KMS-11 (cell line): ENCODE results near the gene NSG2.
"Not testable (repeated sequence)": the region's sequence is repeated elsewhere in the genome, so short reads cannot be mapped to it uniquely, and the experiment has no call there.

ENCODE experiments used
- H2AFZ ChIP-seq: fragments of 200-600 bp; sonication (generic); 2 replicates; pipeline ENCODE4 v1.6.1; 2016; ENCODE audit warnings: antibody characterized with exemption, mixed run types, low read depth
- H3K27ac ChIP-seq: fragments of 200-600 bp; sonication (generic); 2 replicates; pipeline ENCODE4 v1.6.1; 2016; ENCODE audit warnings: mild to moderate bottlenecking, mixed run types
- H3K27me3 ChIP-seq: fragments of 200-600 bp; sonication (generic); 2 replicates; pipeline ENCODE4 v1.6.1; 2017; ENCODE audit warnings: mild to moderate bottlenecking, low read depth, mixed run types, moderate library complexity; ENCODE audit not compliant: insufficient read depth
- H3K36me3 ChIP-seq: fragments of 200-600 bp; sonication (generic); 2 replicates; pipeline ENCODE4 v1.6.1; 2017; ENCODE audit warnings: mild to moderate bottlenecking, mixed run types; ENCODE audit not compliant: insufficient read depth
- H3K4me1 ChIP-seq: fragments of 200-600 bp; sonication (generic); 2 replicates; pipeline ENCODE4 v1.6.1; 2016; ENCODE audit warnings: mild to moderate bottlenecking, low read depth, mixed run types; ENCODE audit not compliant: poor library complexity, severe bottlenecking
- H3K4me2 ChIP-seq: fragments of 200-600 bp; sonication (generic); 2 replicates; pipeline ENCODE4 v1.7.0; 2016; ENCODE audit warnings: mild to moderate bottlenecking, mixed run types
- H3K4me3 ChIP-seq: fragments of 200-600 bp; sonication (generic); IDR thresholded peaks from 2 replicates; pipeline ENCODE4 v1.6.1; 2017; ENCODE audit warnings: low read depth, low read length, mixed read lengths; ENCODE audit not compliant: insufficient read depth
- H3K79me2 ChIP-seq: fragments of 200-600 bp; sonication (generic); 2 replicates; pipeline ENCODE4 v1.6.1; 2016; ENCODE audit warnings: low read depth, mixed run types; ENCODE audit not compliant: insufficient read depth
- H3K9ac ChIP-seq: fragments of 200-600 bp; sonication (generic); 2 replicates; pipeline ENCODE4 v1.6.1; 2016; ENCODE audit warnings: mild to moderate bottlenecking, mixed run types
- H4K20me1 ChIP-seq: fragments of 200-600 bp; sonication (generic); 2 replicates; pipeline ENCODE4 v1.6.1; 2016; ENCODE audit warnings: mild to moderate bottlenecking, mixed run types; ENCODE audit not compliant: insufficient read depth
- CTCF ChIP-seq: fragments of 200-600 bp; sonication (generic); conservative IDR thresholded peaks from 2 replicates; pipeline ENCODE4 v1.6.1; 2017; ENCODE audit warnings: low read depth, mild to moderate bottlenecking, antibody characterized with exemption, low read length, moderate library complexity, mixed read lengths

NSG2 gene

GRCh38 chr5:174100490-174100889 lies 55.0 kb downstream of the NSG2 start:
- no peak overlapping the region for H3K27ac ChIP-seq
- no peak overlapping the region for H3K4me3 ChIP-seq
- H3K4me2 ChIP-seq: no peak overlapping the region
- H2AFZ ChIP-seq: no peak overlapping the region
- H3K4me1 ChIP-seq: no peaks in the 10 kb centered on the region
- H3K79me2 ChIP-seq: no peaks in the 10 kb centered on the region
- no peaks in the 10 kb centered on the region for H3K27me3 ChIP-seq
- H4K20me1 ChIP-seq: no peaks in the 10 kb centered on the region
- no peaks in the 10 kb centered on the region for H3K36me3 ChIP-seq
- H3K9ac ChIP-seq: no peak overlapping the region
- no peak for TF ChIP-seq CTCF

GRCh38 chr5:174101195-174101730 lies 55.8 kb downstream of the NSG2 start:
- Histone ChIP-seq H3K27ac (no peak overlapping the region), H3K9ac (no peak overlapping the region), H3K36me3 (no peaks in the 10 kb centered on the region), H3K4me2 (no peak overlapping the region), H3K27me3 (no peaks in the 10 kb centered on the region), H3K4me1 (no peaks in the 10 kb centered on the region), H3K4me3 (no peak overlapping the region), H2AFZ (no peak overlapping the region), H3K79me2 (no peaks in the 10 kb centered on the region), H4K20me1 (no peaks in the 10 kb centered on the region)
- no peak for TF ChIP-seq CTCF

- not testable (repeated sequence) for H4K20me1 ChIP-seq, H3K27ac ChIP-seq, H3K27me3 ChIP-seq, H3K4me2 ChIP-seq, H3K79me2 ChIP-seq, H3K36me3 ChIP-seq, H3K4me1 ChIP-seq, H3K9ac ChIP-seq, H2AFZ ChIP-seq, H3K4me3 ChIP-seq
Measured at GRCh38 chr5:174102574-174102973, 57.1 kb downstream of the NSG2 start.

GRCh38 chr5:174106997-174107655 lies 61.6 kb downstream of the NSG2 start:
- Histone ChIP-seq H3K4me2 (no peak overlapping the region), H3K27me3 (no peaks in the 10 kb centered on the region), H3K79me2 (no peaks in the 10 kb centered on the region), H3K4me3 (no peak overlapping the region), H4K20me1 (no peaks in the 10 kb centered on the region), H2AFZ (no peak overlapping the region), H3K4me1 (no peaks in the 10 kb centered on the region), H3K9ac (no peak overlapping the region), H3K36me3 (no peaks in the 10 kb centered on the region), H3K27ac (no peak overlapping the region)
- TF ChIP-seq CTCF: no peak

- Histone ChIP-seq H3K4me2 (no peak overlapping the region), H3K36me3 (no peaks in the 10 kb centered on the region), H3K4me3 (no peak overlapping the region), H3K9ac (no peak overlapping the region), H2AFZ (no peak overlapping the region), H3K27ac (no peak overlapping the region), H3K27me3 (no peaks in the 10 kb centered on the region), H3K4me1 (no peaks in the 10 kb centered on the region), H4K20me1 (no peaks in the 10 kb centered on the region), H3K79me2 (no peaks in the 10 kb centered on the region)
- no peak for TF ChIP-seq CTCF
Measured at GRCh38 chr5:174108745-174109144, 63.2 kb downstream of the NSG2 start.
